HepG2 (cell line): ENCODE results near the gene GNG3. TPM values are rescaled to one million over a fixed set of nuclear protein-coding genes. Genes with fewer than 3 reads are reported as not detected.

Experiments
- ATF1 ChIP-seq: IDR thresholded peaks from 2 replicates; pipeline ENCODE4 v1.6.1; 2016; ENCODE audit warnings: mild to moderate bottlenecking, control low read depth
- CENPBD1 ChIP-seq: sonication (generic); formaldehyde crosslinking; IDR thresholded peaks from 2 replicates; pipeline ENCODE4 v1.8.0; 2022; ENCODE audit warnings: missing genetic modification reagents, low read depth, mild to moderate bottlenecking, borderline replicate concordance
- FIP1L1 ChIP-seq: fragments of 200-400 bp; formaldehyde crosslinking; IDR thresholded peaks from 2 replicates; pipeline ENCODE4 v1.6.1; 2018; ENCODE audit warnings: low read depth, mild to moderate bottlenecking, low read length, moderate library complexity, borderline replicate concordance; ENCODE audit not compliant: insufficient read depth
- FOXO4 ChIP-seq: sonication (generic); formaldehyde crosslinking; conservative IDR thresholded peaks from 2 replicates; pipeline ENCODE4 v1.8.1; 2023; ENCODE audit warnings: missing genetic modification reagents
- HES4 ChIP-seq: sonication (generic); formaldehyde crosslinking; IDR thresholded peaks from 2 replicates; pipeline ENCODE4 v1.9.0; 2021; ENCODE audit warnings: mild to moderate bottlenecking, missing genetic modification reagents, borderline replicate concordance
- MAFK ChIP-seq, 2 experiments: IDR thresholded peaks in 1 of 2; conservative IDR thresholded peaks in 1 of 2; 2 replicates each; pipeline ENCODE4 v1.6.1; 2011; ENCODE audit warnings: improper control_type of control experiment in 2 of 2, low read length in 2 of 2
- MAX ChIP-seq: IDR thresholded peaks from 2 replicates; pipeline ENCODE4 v1.6.1; 2012; ENCODE audit warnings: inconsistent platforms
- MBD4 ChIP-seq: IDR thresholded peaks from 2 replicates; pipeline ENCODE4 v1.6.1; 2012; ENCODE audit warnings: low read length, inconsistent platforms, borderline replicate concordance
- MTF2 ChIP-seq: sonication (generic); formaldehyde crosslinking; IDR thresholded peaks from 2 replicates; pipeline ENCODE4 v1.5.0; 2020; ENCODE audit warnings: missing genetic modification reagents, borderline replicate concordance
- NCOA5 ChIP-seq: sonication (generic); formaldehyde crosslinking; IDR thresholded peaks from 2 replicates; pipeline ENCODE4 v1.4.0; 2020; ENCODE audit warnings: missing genetic modification reagents
- PHF21A ChIP-seq: sonication (generic); formaldehyde crosslinking; IDR thresholded peaks from 2 replicates; pipeline ENCODE4 v1.5.0; 2020; ENCODE audit warnings: mild to moderate bottlenecking, missing genetic modification reagents
- POLR2G ChIP-seq: fragments of 200-400 bp; formaldehyde crosslinking; IDR thresholded peaks from 2 replicates; pipeline ENCODE4 v1.6.1; 2018; ENCODE audit warnings: mild to moderate bottlenecking, low read depth, low read length, moderate library complexity
- SOX13 ChIP-seq, 3 experiments: fragments of 450-650 bp in 1 of 3; sonication (generic) in 1 of 3; formaldehyde crosslinking in 1 of 3; IDR thresholded peaks in 2 of 3; conservative IDR thresholded peaks in 1 of 3; 2 replicates each; pipeline versions ENCODE4 v1.5.0 to v1.6.1; 2016 to 2020; ENCODE audit warnings: antibody characterized with exemption in 1 of 3, mild to moderate bottlenecking in 1 of 3, missing compliant biosample characterization in 1 of 3, missing genetic modification reagents in 1 of 3, moderate library complexity in 1 of 3
- SRSF4 ChIP-seq: fragments of 200-400 bp; formaldehyde crosslinking; IDR thresholded peaks from one replicate; pipeline ENCODE4 v1.6.1; 2018; ENCODE audit warnings: mild to moderate bottlenecking, low read depth, low read length, moderate library complexity; ENCODE audit not compliant: poor library complexity, severe bottlenecking
- ZBTB43 ChIP-seq: sonication (generic); formaldehyde crosslinking; conservative IDR thresholded peaks from 2 replicates; pipeline ENCODE4 v1.4.0; 2020; ENCODE audit warnings: missing genetic modification reagents
- ZBTB7A ChIP-seq: sonication (generic); formaldehyde crosslinking; IDR thresholded peaks from 2 replicates; pipeline ENCODE4 v1.8.0; 2022; ENCODE audit warnings: mild to moderate bottlenecking, missing genetic modification reagents
- ZNF124 ChIP-seq: sonication (generic); formaldehyde crosslinking; IDR thresholded peaks from 2 replicates; pipeline ENCODE4 v1.4.0; 2020; ENCODE audit warnings: missing genetic modification reagents
- ZNF350 ChIP-seq: sonication (generic); formaldehyde crosslinking; IDR thresholded peaks from 2 replicates; pipeline ENCODE4 v1.4.0; 2020; ENCODE audit warnings: mild to moderate bottlenecking, low read depth, missing genetic modification reagents, borderline replicate concordance
- ZNF460 ChIP-seq: sonication (generic); formaldehyde crosslinking; IDR thresholded peaks from 2 replicates; pipeline ENCODE4 v1.5.1; 2020; ENCODE audit warnings: missing genetic modification reagents, mild to moderate bottlenecking, borderline replicate concordance
- ZNF615 ChIP-seq: sonication (generic); formaldehyde crosslinking; IDR thresholded peaks from 2 replicates; pipeline ENCODE4 v1.5.0; 2020; ENCODE audit warnings: mild to moderate bottlenecking, missing genetic modification reagents, borderline replicate concordance
- ZNF619 ChIP-seq: sonication (generic); formaldehyde crosslinking; IDR thresholded peaks from 2 replicates; pipeline ENCODE4 v1.4.0; 2020; ENCODE audit warnings: mild to moderate bottlenecking, missing genetic modification reagents
- polyA plus RNA-seq, 8 experiments: library from polyadenylated mRNA; depleted of rRNA in 3 of 8; stranded (reverse) in 7 of 8; unstranded in 1 of 8; fragments of >200 nt; fragmentation: Illumina TruSeq in 4 of 8; extraction: Trizol in 4 of 8; gene quantifications; 2 replicates each; pipeline versions ENCODE4 v1.2.1 to v1.2.3, GENCODE V29; 2011 to 2016; ENCODE audit warnings: low read depth in 4 of 8, missing spikeins in 1 of 8, mixed read lengths in 1 of 8; ENCODE audit not compliant: insufficient read depth in 1 of 8
- total RNA-seq, 5 experiments: library from RNA; depleted of rRNA; stranded (reverse); fragments of >200 nt; fragmentation: Illumina TruSeq; extraction: Trizol; gene quantifications; 2 replicates each; pipeline ENCODE4 v1.2.3, GENCODE V29; 2016; ENCODE audit warnings: low read depth in 1 of 5
- TF ChIP-seq, protein P1 (sequence below): IDR thresholded peaks from 2 replicates; pipeline ENCODE4 v1.4.0; 2020; ENCODE audit warnings: mild to moderate bottlenecking, missing genetic modification reagents

The GNG3 gene
- total and polyA plus RNA-seq, 2 of the 13 experiments (the other 11 are each of a cell fraction or from before 2014, with no cell fraction given): not detected

DNA sequence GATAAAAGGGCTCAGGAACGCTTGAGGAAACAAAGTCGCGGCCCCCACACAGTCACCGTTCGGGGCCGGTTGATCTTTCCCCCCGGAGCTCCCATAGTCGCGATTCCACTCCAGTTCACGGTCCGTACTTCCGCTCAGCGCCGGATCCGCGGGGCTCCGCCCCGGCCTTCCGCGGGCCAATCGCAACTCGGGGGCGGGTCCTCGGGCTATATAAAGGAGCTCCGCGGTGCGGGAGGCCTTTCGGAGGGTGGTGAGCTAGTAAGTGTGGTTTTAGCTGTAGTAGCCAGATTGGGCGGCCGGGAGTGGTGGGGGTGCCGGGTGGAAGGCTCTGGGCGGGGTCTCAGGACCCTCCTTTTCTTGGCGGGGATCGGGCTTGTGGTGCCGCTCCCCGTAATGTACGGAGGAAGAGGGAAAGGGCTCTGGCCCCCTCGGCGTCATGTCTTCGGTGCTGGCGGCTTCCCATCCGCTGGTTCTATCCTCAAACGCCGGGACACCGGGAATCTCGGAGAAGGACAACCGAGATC, 42.3 kb upstream of the GNG3 start, which contains the start of the genes C11orf98 and CSKMT (continued):
- TF ChIP-seq SOX13 (IDR thresholded peaks at IDR 0.05) (0 out of 2 replicates have a peak, but pooled peaks have one; percentile 46), SOX13 (CRISPR knock-in tag; conservative IDR thresholded peaks at IDR 0.05 in 1 of 2, IDR thresholded peaks at IDR 0.05 in 1 of 2) (peak in 1 of 2 experiments; percentile 40; a peak in 3 of 4 replicates), HES4 (CRISPR knock-in tag) (peak; percentile 18; the same call in 1 of the 2 replicates), FOXO4 (CRISPR knock-in tag) (no peak), MTF2 (no peak), ZNF124 (CRISPR knock-in tag) (no peak), MAX (peak; percentile 64; the same call in 1 of the 2 replicates), CENPBD1 (CRISPR knock-in tag) (no peak), POLR2G (peak; percentile 100), ZNF460 (CRISPR knock-in tag) (no peak; the same call in 1 of the 2 replicates), ZNF619 (CRISPR knock-in tag) (no peak), ZBTB43 (CRISPR knock-in tag) (0 out of 2 replicates have a peak, but pooled peaks have one; percentile 33), NCOA5 (CRISPR knock-in tag) (0 out of 2 replicates have a peak, but pooled peaks have one; percentile 63), MAFK (conservative IDR thresholded peaks at IDR 0.05 in 1 of 2, IDR thresholded peaks at IDR 0.05 in 1 of 2; ENCODE audit: low read length in 2 of 2) (no peak), MBD4 (no peak), ZNF350 (CRISPR knock-in tag) (peak; percentile 88), FIP1L1 (peak; percentile 91; the same call in 1 of the 2 replicates), ZNF615 (CRISPR knock-in tag) (no peak), ZBTB7A (CRISPR knock-in tag) (no peak), ATF1 (no peak), PHF21A (CRISPR knock-in tag) (peak; percentile 47; the same call in 1 of the 2 replicates), SRSF4 (no peak)
- TF ChIP-seq, protein P1, sequence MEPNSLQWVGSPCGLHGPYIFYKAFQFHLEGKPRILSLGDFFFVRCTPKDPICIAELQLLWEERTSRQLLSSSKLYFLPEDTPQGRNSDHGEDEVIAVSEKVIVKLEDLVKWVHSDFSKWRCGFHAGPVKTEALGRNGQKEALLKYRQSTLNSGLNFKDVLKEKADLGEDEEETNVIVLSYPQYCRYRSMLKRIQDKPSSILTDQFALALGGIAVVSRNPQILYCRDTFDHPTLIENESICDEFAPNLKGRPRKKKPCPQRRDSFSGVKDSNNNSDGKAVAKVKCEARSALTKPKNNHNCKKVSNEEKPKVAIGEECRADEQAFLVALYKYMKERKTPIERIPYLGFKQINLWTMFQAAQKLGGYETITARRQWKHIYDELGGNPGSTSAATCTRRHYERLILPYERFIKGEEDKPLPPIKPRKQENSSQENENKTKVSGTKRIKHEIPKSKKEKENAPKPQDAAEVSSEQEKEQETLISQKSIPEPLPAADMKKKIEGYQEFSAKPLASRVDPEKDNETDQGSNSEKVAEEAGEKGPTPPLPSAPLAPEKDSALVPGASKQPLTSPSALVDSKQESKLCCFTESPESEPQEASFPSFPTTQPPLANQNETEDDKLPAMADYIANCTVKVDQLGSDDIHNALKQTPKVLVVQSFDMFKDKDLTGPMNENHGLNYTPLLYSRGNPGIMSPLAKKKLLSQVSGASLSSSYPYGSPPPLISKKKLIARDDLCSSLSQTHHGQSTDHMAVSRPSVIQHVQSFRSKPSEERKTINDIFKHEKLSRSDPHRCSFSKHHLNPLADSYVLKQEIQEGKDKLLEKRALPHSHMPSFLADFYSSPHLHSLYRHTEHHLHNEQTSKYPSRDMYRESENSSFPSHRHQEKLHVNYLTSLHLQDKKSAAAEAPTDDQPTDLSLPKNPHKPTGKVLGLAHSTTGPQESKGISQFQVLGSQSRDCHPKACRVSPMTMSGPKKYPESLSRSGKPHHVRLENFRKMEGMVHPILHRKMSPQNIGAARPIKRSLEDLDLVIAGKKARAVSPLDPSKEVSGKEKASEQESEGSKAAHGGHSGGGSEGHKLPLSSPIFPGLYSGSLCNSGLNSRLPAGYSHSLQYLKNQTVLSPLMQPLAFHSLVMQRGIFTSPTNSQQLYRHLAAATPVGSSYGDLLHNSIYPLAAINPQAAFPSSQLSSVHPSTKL (CRISPR knock-in tag): peak; percentile 33
